Gastrocnemius medialis (tissue), 4 donors: ENCODE results near the gene S100A4.

ENCODE experiments used
- CTCF ChIP-seq, 5 experiments: fragments of 450-650 bp in 3 of 5; fragments of 200-600 bp in 2 of 5; sonication (generic) in 2 of 5; IDR thresholded peaks in 4 of 5; conservative IDR thresholded peaks in 1 of 5; 1 replicate in 4 of 5; 2 replicates in 1 of 5; pipeline ENCODE4 v1.5.1; 2016 to 2019; ENCODE audit warnings: antibody characterized with exemption in 5 of 5, mild to moderate bottlenecking in 3 of 5, moderate library complexity in 3 of 5
- POLR2A ChIP-seq, 2 donors: fragments of 450-650 bp; IDR thresholded peaks; one replicate each; pipeline ENCODE4 v1.6.1; 2017; ENCODE audit warnings: antibody characterized with exemption in 2 of 2, mild to moderate bottlenecking in 2 of 2, moderate library complexity in 2 of 2

- TF ChIP-seq CTCF (IDR thresholded peaks at IDR 0.05 in 4 of 5, conservative IDR thresholded peaks at IDR 0.05 in 1 of 5) (no peak), POLR2A (IDR thresholded peaks at IDR 0.05) (no peak)
Measured at GRCh38 chr1:153539395-153540093, 6.1 kb downstream of the S100A4 start.
